Prostate gland (tissue), 2 donors: ENCODE results near the gene KCNQ1. TPM values are rescaled to one million over a fixed set of nuclear protein-coding genes. Genes with fewer than 3 reads are reported as not detected.

ENCODE experiments used
- DNase-seq: peaks from one replicate; pipeline ENCODE4 v3.0.0-alpha.2; 2019; ENCODE audit warnings: low spot score
- H3K27ac ChIP-seq, 2 donors: fragments of 200-600 bp; sonication (generic); 2 replicates each; pipeline ENCODE4 v1.5.1; 2017 to 2019
- H3K27me3 ChIP-seq: fragments of 200-600 bp; sonication (generic); replicated peaks from 2 replicates; pipeline ENCODE4 v1.5.1; 2019; ENCODE audit not compliant: insufficient read depth
- H3K36me3 ChIP-seq, 2 donors: fragments of 200-600 bp; sonication (generic); 1 replicate in 1 of 2; 2 replicates in 1 of 2; pipeline versions ENCODE4 v1.5.1 to v1.8.1; 2017 to 2019
- H3K4me1 ChIP-seq: fragments of 200-600 bp; sonication (generic); replicated peaks from 2 replicates; pipeline ENCODE4 v1.5.1; 2019
- H3K4me3 ChIP-seq, 2 donors: fragments of 200-600 bp; sonication (generic); 2 replicates each; pipeline ENCODE4 v1.5.1; 2017 to 2019
- H3K9me3 ChIP-seq: fragments of 200-600 bp; sonication (generic); 2 replicates; pipeline ENCODE4 v1.5.1; 2017
- CTCF ChIP-seq, 4 experiments: fragments of 200-600 bp in 2 of 4; fragments of 450-650 bp in 2 of 4; sonication (generic) in 2 of 4; IDR thresholded peaks; 1 replicate in 3 of 4; 2 replicates in 1 of 4; pipeline ENCODE4 v1.5.1; 2016 to 2019; ENCODE audit warnings: antibody characterized with exemption in 4 of 4, mild to moderate bottlenecking in 2 of 4, moderate library complexity in 2 of 4
- POLR2A ChIP-seq: fragments of 450-650 bp; IDR thresholded peaks from one replicate; pipeline ENCODE4 v1.6.1; 2016; ENCODE audit warnings: antibody characterized with exemption, mild to moderate bottlenecking
- POLR2AphosphoS5 ChIP-seq: sonication (generic); formaldehyde crosslinking; IDR thresholded peaks from one replicate; pipeline ENCODE4 v1.6.1; 2017; ENCODE audit warnings: antibody characterized with exemption
- WGBS: methylation state at CpG from one replicate; pipeline ENCODE4 v1.1.5; 2018; 5-methylcytosine and 5-hydroxymethylcytosine counted together
- intact Hi-C: fragments of 100-400 bp; cut with DNase I; formaldehyde crosslinking; loops from one replicate; pipeline ENCODE4 v1.14.2; 2022
- total RNA-seq, 2 donors: library from RNA; depleted of rRNA; stranded (reverse); fragments of >200 nt; gene quantifications; one replicate each; pipeline ENCODE4 v1.1.0, GENCODE V29; 2016

KCNQ1 gene
- total RNA-seq, 2 donors from 2014 or later, result 10.0 to 33.8 TPM

GRCh38 chr11:2586087-2586792 is 141.4 kb downstream of the KCNQ1 start:
- no peaks in the 10 kb centered on the region for H3K36me3 ChIP-seq
- 58% methylated on average over 15 of the region's 18 CpGs for WGBS
- DNase-seq, result peak; percentile 4
- H3K27me3 ChIP-seq, result no peaks in the 10 kb centered on the region
- TF ChIP-seq POLR2A (no peak), POLR2AphosphoS5 (no peak)
- H3K27ac ChIP-seq, result no peak overlapping the region
- intact Hi-C loops, result no loop called here
- no peaks in the 10 kb centered on the region for H3K9me3 ChIP-seq
- H3K4me3 ChIP-seq, result no peak overlapping the region
- H3K4me1 ChIP-seq, result no peaks in the 10 kb centered on the region

GRCh38 chr11:2586793-2587131 is 142.0 kb downstream of the KCNQ1 start:
- TF ChIP-seq CTCF (IDR thresholded peaks at IDR 0.05) (no peak), POLR2AphosphoS5 (no peak), POLR2A (no peak)
- no peak for DNase-seq
- Histone ChIP-seq H3K4me1 (no peaks in the 10 kb centered on the region), H3K36me3 (no peaks in the 10 kb centered on the region), H3K9me3 (no peaks in the 10 kb centered on the region), H3K27me3 (no peaks in the 10 kb centered on the region), H3K27ac (no peak overlapping the region), H3K4me3 (no peak overlapping the region)
- 88% methylated on average over 5 of the region's 5 CpGs for WGBS
- intact Hi-C loops, result no loop called here

- 95% methylated on average over 16 of the region's 20 CpGs for WGBS
- TF ChIP-seq POLR2A (no peak), CTCF (IDR thresholded peaks at IDR 0.05) (no peak), POLR2AphosphoS5 (no peak)
- no peak for DNase-seq
- no peaks in the 10 kb centered on the region for H3K4me1 ChIP-seq
- H3K27ac ChIP-seq, result no peak overlapping the region
- intact Hi-C loops, result no loop called here
- H3K36me3 ChIP-seq, result no peaks in the 10 kb centered on the region
- no peaks in the 10 kb centered on the region for H3K9me3 ChIP-seq
- no peaks in the 10 kb centered on the region for H3K27me3 ChIP-seq
- H3K4me3 ChIP-seq, result no peak overlapping the region
Measured at GRCh38 chr11:2587132-2587930, 142.5 kb downstream of the KCNQ1 start.

- H3K4me3 ChIP-seq, result no peak overlapping the region
- no peaks in the 10 kb centered on the region for H3K4me1 ChIP-seq
- no peak for TF ChIP-seq POLR2A
- no peak for TF ChIP-seq CTCF (IDR thresholded peaks at IDR 0.05)
- no peak for TF ChIP-seq POLR2AphosphoS5
- WGBS, result 94% methylated on average over 25 of the region's 25 CpGs
- H3K27me3 ChIP-seq, result no peaks in the 10 kb centered on the region
- DNase-seq, result no peak
- intact Hi-C loops, result no loop called here
- H3K9me3 ChIP-seq, result no peaks in the 10 kb centered on the region
- H3K36me3 ChIP-seq, result no peaks in the 10 kb centered on the region
- H3K27ac ChIP-seq, result no peak overlapping the region
Measured at GRCh38 chr11:2587976-2588748, 143.4 kb downstream of the KCNQ1 start.

- no peaks in the 10 kb centered on the region for H3K9me3 ChIP-seq
- no peak overlapping the region for H3K4me3 ChIP-seq
- no peaks in the 10 kb centered on the region for H3K36me3 ChIP-seq
- no peak for DNase-seq
- no peaks in the 10 kb centered on the region for H3K27me3 ChIP-seq
- H3K27ac ChIP-seq, result no peak overlapping the region
- intact Hi-C loops, result no loop called here
- 86% methylated on average over 29 of the region's 29 CpGs for WGBS
- no peaks in the 10 kb centered on the region for H3K4me1 ChIP-seq
- TF ChIP-seq POLR2A, result no peak
- TF ChIP-seq CTCF (IDR thresholded peaks at IDR 0.05), result no peak
- TF ChIP-seq POLR2AphosphoS5, result no peak
Measured at GRCh38 chr11:2588809-2589537, 144.2 kb downstream of the KCNQ1 start.
